Cardiac fibroblast (primary cell): ENCODE measurements around the gene BZW2.

Experiments
- DNase-seq, 2 donors: peaks; one replicate each; pipeline versions ENCODE4 v3.0.0 to v3.0.0-alpha.2; 2010; ENCODE audit warnings: low read depth in 2 of 2
- H3K4me3 ChIP-seq, 2 donors: replicated peaks in 1 of 2; 1 replicate in 1 of 2; 2 replicates in 1 of 2; pipeline ENCODE4 v1.5.1; 2011; ENCODE audit warnings: low read depth in 2 of 2, low read length in 2 of 2, mild to moderate bottlenecking in 2 of 2, moderate library complexity in 1 of 2
- CTCF ChIP-seq: IDR thresholded peaks from one replicate; pipeline ENCODE4 v1.5.1; 2011; ENCODE audit warnings: low read depth, mild to moderate bottlenecking, low read length, inconsistent platforms

Gene BZW2

GRCh38 chr7:16644157-16644556 lies 1.8 kb upstream of the BZW2 start:
- peak overlapping the region; percentile 75 to 77 for H3K4me3 ChIP-seq
- TF ChIP-seq CTCF = no peak
- DNase-seq = no peak

- peak; percentile 38 to 52 for DNase-seq
- no peak for TF ChIP-seq CTCF
- H3K4me3 ChIP-seq = peak overlapping the region; percentile 75 to 77
Observed at GRCh38 chr7:16644636-16645592, 1.1 kb upstream of the BZW2 start.

- peak overlapping the region; percentile 93 to 99 for H3K4me3 ChIP-seq
- peak in 1 of 2 donors; percentile 28 for DNase-seq
- no peak for TF ChIP-seq CTCF
Observed at GRCh38 chr7:16646472-16647072, 591 bp downstream of the BZW2 start.

- peak overlapping the region; percentile 93 to 99 for H3K4me3 ChIP-seq
- TF ChIP-seq CTCF = no peak
- no peak for DNase-seq
Observed at GRCh38 chr7:16647435-16647960, 1.5 kb downstream of the BZW2 start.

GRCh38 chr7:16648551-16648950 lies 2.6 kb downstream of the BZW2 start:
- no peak for TF ChIP-seq CTCF
- H3K4me3 ChIP-seq = no peak overlapping the region
- no peak for DNase-seq

GRCh38 chr7:16649196-16649595 lies 3.2 kb downstream of the BZW2 start:
- DNase-seq = peak in 1 of 2 donors; percentile 70
- no peak for TF ChIP-seq CTCF
- H3K4me3 ChIP-seq = no peak overlapping the region
